OCI-LY1 (cell line): ENCODE measurements around the gene PLCG2.

Experiments
- H2AFZ ChIP-seq: fragments of 200-600 bp; sonication (generic), shearing (Covaris generic); 2 replicates; pipeline ENCODE4 v1.6.0; 2014; ENCODE audit warnings: antibody characterized with exemption, mild to moderate bottlenecking, low read length
- H3F3A ChIP-seq: fragments of 200-600 bp; sonication (generic), shearing (Covaris generic); 2 replicates; pipeline ENCODE4 v1.6.0; 2014; ENCODE audit warnings: mild to moderate bottlenecking, antibody characterized with exemption, low read length, moderate library complexity; ENCODE audit not compliant: insufficient read depth
- H3K27ac ChIP-seq: fragments of 200-600 bp; sonication (generic); 2 replicates; pipeline ENCODE4 v1.5.1; 2014; ENCODE audit warnings: low read length, mixed run types, mild to moderate bottlenecking, low read depth; ENCODE audit not compliant: poor library complexity, severe bottlenecking
- H3K27me3 ChIP-seq: fragments of 200-600 bp; sonication (generic); 2 replicates; pipeline ENCODE4 v1.6.0; 2014; ENCODE audit warnings: antibody characterized with exemption, mild to moderate bottlenecking, low read length, moderate library complexity; ENCODE audit not compliant: insufficient read depth
- H3K36me3 ChIP-seq: fragments of 200-600 bp; sonication (generic); 2 replicates; pipeline ENCODE4 v1.6.1; 2014; ENCODE audit warnings: mild to moderate bottlenecking, antibody characterized with exemption, low read length, moderate library complexity, mixed read lengths; ENCODE audit not compliant: insufficient read depth
- H3K4me1 ChIP-seq: fragments of 200-600 bp; sonication (generic); 2 replicates; pipeline ENCODE4 v1.5.1; 2014; ENCODE audit warnings: mild to moderate bottlenecking, low read length, moderate library complexity; ENCODE audit not compliant: insufficient read depth, severe bottlenecking
- H3K4me2 ChIP-seq: fragments of 200-600 bp; sonication (generic), shearing (Covaris generic); 2 replicates; pipeline ENCODE4 v1.6.1; 2014; ENCODE audit warnings: low read length
- H3K4me3 ChIP-seq: fragments of 200-600 bp; sonication (generic); 2 replicates; pipeline ENCODE4 v1.5.1; 2014; ENCODE audit warnings: low read length, low read depth, mild to moderate bottlenecking, mixed read lengths; ENCODE audit not compliant: poor library complexity, severe bottlenecking
- H3K79me2 ChIP-seq: fragments of 200-600 bp; shearing (Covaris generic); 2 replicates; pipeline ENCODE4 v1.6.1; 2016; ENCODE audit warnings: mixed run types, low read length, mixed read lengths; ENCODE audit not compliant: insufficient read depth
- H3K9ac ChIP-seq: fragments of 200-600 bp; sonication (generic), shearing (Covaris generic); 2 replicates; pipeline ENCODE4 v1.6.1; 2014; ENCODE audit warnings: mild to moderate bottlenecking, low read length, mixed read lengths
- H3K9me2 ChIP-seq: fragments of 200-600 bp; sonication (generic), shearing (Covaris generic); 2 replicates; pipeline ENCODE4 v1.6.1; 2014; ENCODE audit warnings: low read depth, mild to moderate bottlenecking, low read length, mixed read lengths
- H3K9me3 ChIP-seq: fragments of 200-600 bp; shearing (Covaris generic); 2 replicates; pipeline ENCODE4 v1.6.1; 2014; ENCODE audit warnings: low read length, mixed read lengths
- H4K20me1 ChIP-seq: fragments of 200-600 bp; sonication (generic), shearing (Covaris generic); 2 replicates; pipeline ENCODE4 v1.6.0; 2016; ENCODE audit warnings: mild to moderate bottlenecking, low read length; ENCODE audit not compliant: insufficient read depth
- EZH2 ChIP-seq: fragments of 200-600 bp; sonication (generic), shearing (Covaris generic); IDR thresholded peaks from 2 replicates; pipeline ENCODE4 v1.8.0; 2017; ENCODE audit warnings: borderline replicate concordance, mixed run types, mild to moderate bottlenecking, antibody characterized with exemption, low read length, moderate library complexity, mixed read lengths
- TF ChIP-seq, protein P1 (sequence below): fragments of 200-600 bp; sonication (generic), shearing (Covaris generic); IDR thresholded peaks from 2 replicates; pipeline ENCODE4 v1.5.1; 2017; ENCODE audit warnings: mild to moderate bottlenecking, antibody characterized with exemption, low read length, moderate library complexity, mixed read lengths

PLCG2 gene

GRCh38 chr16:81754858-81755257 lies 24.2 kb upstream of the PLCG2 start:
- no peak overlapping the region for H3K27ac ChIP-seq
- no peak overlapping the region for H3K4me3 ChIP-seq
- H2AFZ ChIP-seq, result no peak overlapping the region
- H3K36me3 ChIP-seq, result peaks cover 34% of the 10 kb centered on the region
- H3F3A ChIP-seq, result 0 out of 2 replicates have a peak, but pooled peaks cover 2% of the 10 kb centered on the region
- TF ChIP-seq, protein P1, sequence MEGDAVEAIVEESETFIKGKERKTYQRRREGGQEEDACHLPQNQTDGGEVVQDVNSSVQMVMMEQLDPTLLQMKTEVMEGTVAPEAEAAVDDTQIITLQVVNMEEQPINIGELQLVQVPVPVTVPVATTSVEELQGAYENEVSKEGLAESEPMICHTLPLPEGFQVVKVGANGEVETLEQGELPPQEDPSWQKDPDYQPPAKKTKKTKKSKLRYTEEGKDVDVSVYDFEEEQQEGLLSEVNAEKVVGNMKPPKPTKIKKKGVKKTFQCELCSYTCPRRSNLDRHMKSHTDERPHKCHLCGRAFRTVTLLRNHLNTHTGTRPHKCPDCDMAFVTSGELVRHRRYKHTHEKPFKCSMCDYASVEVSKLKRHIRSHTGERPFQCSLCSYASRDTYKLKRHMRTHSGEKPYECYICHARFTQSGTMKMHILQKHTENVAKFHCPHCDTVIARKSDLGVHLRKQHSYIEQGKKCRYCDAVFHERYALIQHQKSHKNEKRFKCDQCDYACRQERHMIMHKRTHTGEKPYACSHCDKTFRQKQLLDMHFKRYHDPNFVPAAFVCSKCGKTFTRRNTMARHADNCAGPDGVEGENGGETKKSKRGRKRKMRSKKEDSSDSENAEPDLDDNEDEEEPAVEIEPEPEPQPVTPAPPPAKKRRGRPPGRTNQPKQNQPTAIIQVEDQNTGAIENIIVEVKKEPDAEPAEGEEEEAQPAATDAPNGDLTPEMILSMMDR, result no peak
- no peak for TF ChIP-seq EZH2
- no peaks in the 10 kb centered on the region for H4K20me1 ChIP-seq
- no peak overlapping the region for H3K9ac ChIP-seq
- H3K4me2 ChIP-seq, result no peak overlapping the region
- H3K79me2 ChIP-seq, result no peaks in the 10 kb centered on the region
- no peaks in the 10 kb centered on the region for H3K27me3 ChIP-seq
- H3K4me1 ChIP-seq, result peaks cover 20% of the 10 kb centered on the region
- no peaks in the 10 kb centered on the region for H3K9me3 ChIP-seq
- no peaks in the 10 kb centered on the region for H3K9me2 ChIP-seq

GRCh38 chr16:81755915-81756614 lies 23.0 kb upstream of the PLCG2 start:
- Histone ChIP-seq H3K27me3 (no peaks in the 10 kb centered on the region), H3K4me3 (no peak overlapping the region), H3K9me2 (no peaks in the 10 kb centered on the region), H3K27ac (no peak overlapping the region), H2AFZ (no peak overlapping the region), H4K20me1 (no peaks in the 10 kb centered on the region), H3K4me1 (peaks cover 20% of the 10 kb centered on the region), H3K79me2 (no peaks in the 10 kb centered on the region), H3F3A (no peaks in the 10 kb centered on the region), H3K36me3 (peaks cover 44% of the 10 kb centered on the region), H3K4me2 (no peak overlapping the region), H3K9me3 (no peaks in the 10 kb centered on the region), H3K9ac (no peak overlapping the region)
- TF ChIP-seq, protein P1, result no peak
- no peak for TF ChIP-seq EZH2

GRCh38 chr16:81756615-81757356 lies 22.3 kb upstream of the PLCG2 start:
- no peak for TF ChIP-seq EZH2
- TF ChIP-seq, protein P1, result no peak
- Histone ChIP-seq H3K4me1 (peaks cover 13% of the 10 kb centered on the region), H3F3A (no peaks in the 10 kb centered on the region), H3K27ac (no peak overlapping the region), H3K9me3 (no peaks in the 10 kb centered on the region), H4K20me1 (no peaks in the 10 kb centered on the region), H2AFZ (no peak overlapping the region), H3K79me2 (no peaks in the 10 kb centered on the region), H3K27me3 (no peaks in the 10 kb centered on the region), H3K4me3 (no peak overlapping the region), H3K4me2 (no peak overlapping the region), H3K9ac (no peak overlapping the region), H3K36me3 (peaks cover 44% of the 10 kb centered on the region), H3K9me2 (no peaks in the 10 kb centered on the region)
